Activated CD4-positive, CD25-positive, alpha-beta regulatory T cell treated with anti-CD3 and anti-CD28 coated beads, Interleukin-2, amount 50 U/mL, for 72 hours (primary cell): ENCODE data around the gene MCF2L2.
"Not testable (repeated sequence)": the region's sequence is repeated elsewhere in the genome, so short reads cannot be mapped to it uniquely, and the experiment has no call there.

Experiments used
- DNase-seq: peaks from one replicate; pipeline ENCODE4 v3.0.0; 2021

The MCF2L2 gene

GRCh38 chr3:183193762-183194689 is 234.4 kb downstream of the MCF2L2 start:
- DNase-seq = no peak

GRCh38 chr3:183192650-183193300 is 235.6 kb downstream of the MCF2L2 start:
- no peak for DNase-seq

GRCh38 chr3:183189641-183190040 is 238.8 kb downstream of the MCF2L2 start:
- DNase-seq = no peak

GRCh38 chr3:183188895-183189462 is 239.4 kb downstream of the MCF2L2 start:
- no peak for DNase-seq

GRCh38 chr3:183185696-183186095 is 242.7 kb downstream of the MCF2L2 start:
- no peak for DNase-seq

GRCh38 chr3:183182732-183183610 is 245.4 kb downstream of the MCF2L2 start:
- no peak for DNase-seq

- no peak for DNase-seq
Measured at GRCh38 chr3:183182073-183182472, 246.3 kb downstream of the MCF2L2 start.

GRCh38 chr3:183181606-183182005 is 246.8 kb downstream of the MCF2L2 start:
- no peak for DNase-seq

GRCh38 chr3:183180784-183181295 is 247.6 kb downstream of the MCF2L2 start:
- no peak for DNase-seq

GRCh38 chr3:183180110-183180783 is 248.2 kb downstream of the MCF2L2 start:
- no peak for DNase-seq

GRCh38 chr3:183179550-183179908 is 248.9 kb downstream of the MCF2L2 start:
- not testable (repeated sequence) for DNase-seq

- no peak for DNase-seq
Measured at GRCh38 chr3:183178833-183179549, 249.4 kb downstream of the MCF2L2 start.

GRCh38 chr3:183178512-183178832 is 249.9 kb downstream of the MCF2L2 start:
- DNase-seq = no peak

- DNase-seq = no peak
Measured at GRCh38 chr3:183172051-183172639, 256.3 kb downstream of the MCF2L2 start.

GRCh38 chr3:183167975-183168374 is 260.4 kb downstream of the MCF2L2 start:
- DNase-seq = not testable (repeated sequence)

GRCh38 chr3:183163563-183163962 is 264.9 kb downstream of the MCF2L2 start:
- no peak for DNase-seq

- no peak for DNase-seq
Measured at GRCh38 chr3:183161552-183162336, 266.7 kb downstream of the MCF2L2 start.

GRCh38 chr3:183160616-183161015 is 267.8 kb downstream of the MCF2L2 start:
- no peak for DNase-seq

- DNase-seq = no peak
Measured at GRCh38 chr3:183159333-183159732, 269.1 kb downstream of the MCF2L2 start.

- DNase-seq = no peak
Measured at GRCh38 chr3:183158551-183159006, 269.8 kb downstream of the MCF2L2 start.
